ENCODE results near the gene GGCX. TPM values are rescaled to one million over a fixed set of nuclear protein-coding genes. Genes with fewer than 3 reads are reported as not detected.
A peak's percentile ranks its signal among the peaks of the same experiment; 100 is the strongest.
"Not testable (repeated sequence)": the region's sequence is repeated elsewhere in the genome, so short reads cannot be mapped to it uniquely, and the experiment has no call there.

The GGCX gene
- polyA plus RNA-seq, 3 donors: 24.0 to 34.4 (median 32.0) TPM

- Histone ChIP-seq H3K36me3 (replicated peaks in 1 of 2; ENCODE audit: control insufficient read depth in 1 of 2, insufficient read depth in 2 of 2, low read length in 2 of 2) (peaks cover 21 to 43% of the 10 kb centered on the region in 2 donors), H3K4me2 (replicated peaks; ENCODE audit: extremely low read depth, low read length, poor library complexity, severe bottlenecking) (no peak overlapping the region), H3K9me3 (replicated peaks in 1 of 2; ENCODE audit: control insufficient read depth in 1 of 2, insufficient read depth in 1 of 2, low read length in 2 of 2) (no peaks in the 10 kb centered on the region), H3K4me1 (ENCODE audit: control insufficient read depth in 1 of 2, insufficient read depth in 2 of 2, low read length in 2 of 2) (peaks cover 27 to 43% of the 10 kb centered on the region in 2 donors), H4K20me1 (ENCODE audit: insufficient read depth, low read length) (peaks cover 63% of the 10 kb centered on the region), H2AFZ (ENCODE audit: insufficient read depth, low read depth, low read length, poor library complexity, severe bottlenecking) (no peak overlapping the region), H3K4me3 (replicated peaks in 1 of 3; ENCODE audit: low read depth in 2 of 3, low read length in 3 of 3) (no peak overlapping the region), H3K27ac (ENCODE audit: low read depth in 1 of 2, low read length in 2 of 2) (peak overlapping the region in 1 of 2 donors; percentile 8), H3K27me3 (ENCODE audit: control insufficient read depth in 2 of 2, insufficient read depth in 2 of 2, low read length in 2 of 2) (no peaks in the 10 kb centered on the region), H3K9ac (ENCODE audit: insufficient read depth, low read length, poor library complexity, severe bottlenecking) (no peak overlapping the region), H3K79me2 (ENCODE audit: insufficient read depth, low read length) (peaks cover 20% of the 10 kb centered on the region)
- WGBS (ENCODE audit: insufficient coverage): 71% methylated on average over 1 of the region's 4 CpGs
- DNase-seq: no peak
- peaks cover 0 to 4% (median 1%) of the 10 kb centered on the region in 3 donors for H3K27me3 Mint-ChIP-seq (ENCODE audit: low read depth in 3 of 3)
- H3K9me3 Mint-ChIP-seq: no peaks in the 10 kb centered on the region
- TF ChIP-seq CTCF (IDR thresholded peaks at IDR 0.05): no peak
- H3K36me3 Mint-ChIP-seq: peaks cover 26 to 39% of the 10 kb centered on the region in 2 donors
- intact Hi-C loops (cut with micrococcal nuclease): no loop called here
- H3K27ac Mint-ChIP-seq: no peak overlapping the region
- peaks cover 51% of the 10 kb centered on the region for H3K4me1 Mint-ChIP-seq
- H3K4me3 Mint-ChIP-seq: no peak overlapping the region
These were observed 44.3 kb upstream of the GGCX start for GRCh38 chr2:85605406-85606115.

GRCh38 chr2:85604568-85605339, 43.5 kb upstream of the GGCX start:
- Mint-ChIP-seq H3K27me3 (ENCODE audit: low read depth in 3 of 3) (peaks cover under 1 to 4% (median 3%) of the 10 kb centered on the region in 3 donors), H3K36me3 (peaks cover 28 to 33% of the 10 kb centered on the region in 2 donors), H3K27ac (no peak overlapping the region), H3K4me3 (no peak overlapping the region), H3K4me1 (peaks cover 46% of the 10 kb centered on the region), H3K9me3 (no peaks in the 10 kb centered on the region)
- DNase-seq: no peak
- Histone ChIP-seq H3K4me3 (replicated peaks in 1 of 3; ENCODE audit: low read depth in 2 of 3, low read length in 3 of 3) (no peak overlapping the region), H3K27me3 (ENCODE audit: control insufficient read depth in 2 of 2, insufficient read depth in 2 of 2, low read length in 2 of 2) (no peaks in the 10 kb centered on the region), H3K27ac (ENCODE audit: low read depth in 1 of 2, low read length in 2 of 2) (no peak overlapping the region), H4K20me1 (ENCODE audit: insufficient read depth, low read length) (peaks cover 61% of the 10 kb centered on the region), H3K79me2 (ENCODE audit: insufficient read depth, low read length) (peaks cover 14% of the 10 kb centered on the region), H3K36me3 (replicated peaks in 1 of 2; ENCODE audit: control insufficient read depth in 1 of 2, insufficient read depth in 2 of 2, low read length in 2 of 2) (peaks cover 21 to 47% of the 10 kb centered on the region in 2 donors), H3K4me1 (ENCODE audit: control insufficient read depth in 1 of 2, insufficient read depth in 2 of 2, low read length in 2 of 2) (peaks cover 23 to 37% of the 10 kb centered on the region in 2 donors), H2AFZ (ENCODE audit: insufficient read depth, low read depth, low read length, poor library complexity, severe bottlenecking) (no peak overlapping the region), H3K9ac (ENCODE audit: insufficient read depth, low read length, poor library complexity, severe bottlenecking) (no peak overlapping the region), H3K9me3 (replicated peaks in 1 of 2; ENCODE audit: control insufficient read depth in 1 of 2, insufficient read depth in 1 of 2, low read length in 2 of 2) (no peaks in the 10 kb centered on the region), H3K4me2 (replicated peaks; ENCODE audit: extremely low read depth, low read length, poor library complexity, severe bottlenecking) (no peak overlapping the region)
- intact Hi-C loops (cut with micrococcal nuclease): loop anchor here (5.0 kb wide), 2 partner anchors 37 to 42 kb away; partner anchors contain the start of gene GGCX (in 1 of the 2)
- TF ChIP-seq CTCF (IDR thresholded peaks at IDR 0.05): no peak
- 94% methylated on average over 2 of the region's 6 CpGs for WGBS (ENCODE audit: insufficient coverage)

GRCh38 chr2:85604133-85604444, 42.8 kb upstream of the GGCX start:
- H3K4me1 Mint-ChIP-seq: peaks cover 42% of the 10 kb centered on the region
- H3K27ac ChIP-seq (ENCODE audit: low read depth in 1 of 2, low read length in 2 of 2); H3K4me2 ChIP-seq (replicated peaks; ENCODE audit: extremely low read depth, low read length, poor library complexity, severe bottlenecking); H3K27me3 ChIP-seq (ENCODE audit: control insufficient read depth in 2 of 2, insufficient read depth in 2 of 2, low read length in 2 of 2); H3K9ac ChIP-seq (ENCODE audit: insufficient read depth, low read length, poor library complexity, severe bottlenecking); H3K9me3 Mint-ChIP-seq; H3K79me2 ChIP-seq (ENCODE audit: insufficient read depth, low read length); DNase-seq; H3K27me3 Mint-ChIP-seq (ENCODE audit: low read depth in 3 of 3); H3K9me3 ChIP-seq (replicated peaks in 1 of 2; ENCODE audit: control insufficient read depth in 1 of 2, insufficient read depth in 1 of 2, low read length in 2 of 2); H2AFZ ChIP-seq (ENCODE audit: insufficient read depth, low read depth, low read length, poor library complexity, severe bottlenecking): not testable (repeated sequence)
- 63% methylated on average over 2 of the region's 3 CpGs for WGBS (ENCODE audit: insufficient coverage)
- peaks cover 22 to 49% of the 10 kb centered on the region in 2 donors for H3K36me3 ChIP-seq (replicated peaks in 1 of 2; ENCODE audit: control insufficient read depth in 1 of 2, insufficient read depth in 2 of 2, low read length in 2 of 2)
- H4K20me1 ChIP-seq (ENCODE audit: insufficient read depth, low read length): peaks cover 63% of the 10 kb centered on the region
- peak overlapping the region in 1 of 3 experiments; percentile 95 for H3K4me3 ChIP-seq (replicated peaks in 1 of 3; ENCODE audit: low read depth in 2 of 3, low read length in 3 of 3)
- peak overlapping the region in 1 of 2 donors; percentile 94 for H3K4me3 Mint-ChIP-seq
- peaks cover 23 to 37% of the 10 kb centered on the region in 2 donors for H3K4me1 ChIP-seq (ENCODE audit: control insufficient read depth in 1 of 2, insufficient read depth in 2 of 2, low read length in 2 of 2)
- peak overlapping the region in 1 of 7 donors; percentile 75 for H3K27ac Mint-ChIP-seq
- H3K36me3 Mint-ChIP-seq: peaks cover 29 to 33% of the 10 kb centered on the region in 2 donors
- intact Hi-C loops (cut with micrococcal nuclease): loop anchor here (5.0 kb wide), 2 partner anchors 37 to 42 kb away; partner anchors contain the start of gene GGCX (in 1 of the 2)

Data from CD14-positive monocyte (primary cell).